ENCODE results near the gene LRP3.
A peak's percentile ranks its signal among the peaks of the same experiment; 100 is the strongest.

LRP3 gene

DNA sequence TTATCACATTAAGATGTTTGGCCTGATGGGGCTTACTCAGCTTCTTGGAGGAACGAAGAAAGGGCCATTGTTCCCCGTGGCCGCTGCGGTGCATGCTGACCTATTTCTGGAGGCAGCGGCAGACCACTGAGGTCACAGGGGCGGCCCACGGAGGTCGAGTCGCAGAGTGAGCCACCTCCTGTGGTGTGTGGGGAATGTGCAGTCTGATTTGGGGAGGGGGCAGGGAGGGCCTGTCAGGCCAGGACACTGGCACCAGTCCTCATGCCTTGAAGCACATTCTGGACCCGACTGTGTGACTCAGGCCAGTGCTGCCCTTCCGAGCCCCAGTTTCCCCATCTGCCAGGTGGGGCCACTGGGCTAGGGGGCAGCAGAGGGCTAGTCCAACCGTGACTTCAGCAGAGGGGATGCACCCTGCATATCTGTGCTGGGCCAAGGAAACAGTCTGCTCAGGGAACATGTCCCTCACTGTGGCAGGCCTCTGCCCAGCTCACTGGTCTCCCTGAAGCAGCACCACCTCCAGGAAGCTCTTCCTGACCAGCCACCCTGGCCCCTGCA lies 25.2 kb downstream of the LRP3 start:
- no peak for DNase-seq
- Histone ChIP-seq H3K9ac (ENCODE audit: low read length) (no peak overlapping the region), H3K27ac (ENCODE audit: low read length) (no peak overlapping the region), H3K79me2 (ENCODE audit: low read length) (no peaks in the 10 kb centered on the region), H3K4me2 (ENCODE audit: low read depth, low read length) (no peak overlapping the region), H3K36me3 (replicated peaks; ENCODE audit: insufficient read depth, low read length) (no peaks in the 10 kb centered on the region), H4K20me1 (ENCODE audit: insufficient read depth, low read length) (no peaks in the 10 kb centered on the region), H3K4me1 (ENCODE audit: low read length) (no peaks in the 10 kb centered on the region), H3K27me3 (replicated peaks; ENCODE audit: insufficient read depth, low read length) (peaks cover 75% of the 10 kb centered on the region), H3K9me3 (replicated peaks; ENCODE audit: insufficient read depth, low read length) (no peaks in the 10 kb centered on the region), H3F3A (ENCODE audit: insufficient read depth, low read length) (no peaks in the 10 kb centered on the region), H3K4me3 (ENCODE audit: low read length) (no peak overlapping the region), H3K9me2 (replicated peaks; ENCODE audit: insufficient read depth, low read length) (no peaks in the 10 kb centered on the region), H2AFZ (ENCODE audit: low read length) (no peak overlapping the region)
- TF ChIP-seq, protein P1, sequence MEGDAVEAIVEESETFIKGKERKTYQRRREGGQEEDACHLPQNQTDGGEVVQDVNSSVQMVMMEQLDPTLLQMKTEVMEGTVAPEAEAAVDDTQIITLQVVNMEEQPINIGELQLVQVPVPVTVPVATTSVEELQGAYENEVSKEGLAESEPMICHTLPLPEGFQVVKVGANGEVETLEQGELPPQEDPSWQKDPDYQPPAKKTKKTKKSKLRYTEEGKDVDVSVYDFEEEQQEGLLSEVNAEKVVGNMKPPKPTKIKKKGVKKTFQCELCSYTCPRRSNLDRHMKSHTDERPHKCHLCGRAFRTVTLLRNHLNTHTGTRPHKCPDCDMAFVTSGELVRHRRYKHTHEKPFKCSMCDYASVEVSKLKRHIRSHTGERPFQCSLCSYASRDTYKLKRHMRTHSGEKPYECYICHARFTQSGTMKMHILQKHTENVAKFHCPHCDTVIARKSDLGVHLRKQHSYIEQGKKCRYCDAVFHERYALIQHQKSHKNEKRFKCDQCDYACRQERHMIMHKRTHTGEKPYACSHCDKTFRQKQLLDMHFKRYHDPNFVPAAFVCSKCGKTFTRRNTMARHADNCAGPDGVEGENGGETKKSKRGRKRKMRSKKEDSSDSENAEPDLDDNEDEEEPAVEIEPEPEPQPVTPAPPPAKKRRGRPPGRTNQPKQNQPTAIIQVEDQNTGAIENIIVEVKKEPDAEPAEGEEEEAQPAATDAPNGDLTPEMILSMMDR (IDR thresholded peaks at IDR 0.05; ENCODE audit: low read length) = peak; percentile 22; the same call in 1 of the 2 replicates
- TF ChIP-seq EZH2phosphoT487 (IDR thresholded peaks at IDR 0.05; ENCODE audit: low read length) = no peak

DNA sequence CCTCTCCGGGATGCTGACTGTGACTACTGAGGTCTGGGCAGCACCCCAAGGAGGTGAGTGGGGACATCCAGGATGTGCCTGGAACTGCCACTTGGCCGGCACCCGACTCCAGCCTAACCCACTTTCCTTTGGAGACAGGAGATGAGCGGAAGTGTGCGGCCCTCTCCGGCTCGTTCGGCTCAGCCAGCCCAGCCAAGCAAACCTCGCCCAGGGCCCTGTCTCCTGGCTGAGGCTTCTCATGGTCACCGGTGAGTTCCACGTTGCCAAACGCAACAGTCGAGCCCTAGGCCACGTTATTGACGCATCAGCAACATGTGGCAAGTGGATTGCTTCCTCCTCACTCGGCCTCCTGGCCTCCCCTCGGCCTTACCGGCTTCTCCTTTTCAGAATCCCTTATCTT lies 26.0 kb downstream of the LRP3 start:
- H4K20me1 ChIP-seq (ENCODE audit: insufficient read depth, low read length) = no peaks in the 10 kb centered on the region
- H3K36me3 ChIP-seq (replicated peaks; ENCODE audit: insufficient read depth, low read length) = no peaks in the 10 kb centered on the region
- no peaks in the 10 kb centered on the region for H3K79me2 ChIP-seq (ENCODE audit: low read length)
- no peaks in the 10 kb centered on the region for H3K4me1 ChIP-seq (ENCODE audit: low read length)
- no peak overlapping the region for H3K9ac ChIP-seq (ENCODE audit: low read length)
- no peak for DNase-seq
- TF ChIP-seq EZH2phosphoT487 (IDR thresholded peaks at IDR 0.05; ENCODE audit: low read length) = no peak
- TF ChIP-seq EZH2 (optimal IDR thresholded peaks at IDR 0.05; ENCODE audit: low read depth, low read length) = no peak
- TF ChIP-seq, protein P1 (IDR thresholded peaks at IDR 0.05; ENCODE audit: low read length) = no peak
- no peaks in the 10 kb centered on the region for H3K9me2 ChIP-seq (replicated peaks; ENCODE audit: insufficient read depth, low read length)
- H3K27me3 ChIP-seq (replicated peaks; ENCODE audit: insufficient read depth, low read length) = peaks cover 77% of the 10 kb centered on the region
- no peak overlapping the region for H2AFZ ChIP-seq (ENCODE audit: low read length)
- H3F3A ChIP-seq (ENCODE audit: insufficient read depth, low read length) = no peaks in the 10 kb centered on the region
- H3K4me2 ChIP-seq (ENCODE audit: low read depth, low read length) = no peak overlapping the region
- no peak overlapping the region for H3K27ac ChIP-seq (ENCODE audit: low read length)
- no peaks in the 10 kb centered on the region for H3K9me3 ChIP-seq (replicated peaks; ENCODE audit: insufficient read depth, low read length)
- H3K4me3 ChIP-seq (ENCODE audit: low read length) = no peak overlapping the region

GRCh38 chr19:33220735-33221134 lies 26.6 kb downstream of the LRP3 start:
- H3K27me3 ChIP-seq (replicated peaks; ENCODE audit: insufficient read depth, low read length) = peaks cover 78% of the 10 kb centered on the region

More at GRCh38 chr19:33220735-33221134, 26.6 kb downstream of the LRP3 start:
- Histone ChIP-seq H3K27ac (ENCODE audit: low read length) (no peak overlapping the region), H3K4me1 (ENCODE audit: low read length) (no peaks in the 10 kb centered on the region), H3K4me3 (ENCODE audit: low read length) (no peak overlapping the region), H3K36me3 (replicated peaks; ENCODE audit: insufficient read depth, low read length) (no peaks in the 10 kb centered on the region), H2AFZ (ENCODE audit: low read length) (no peak overlapping the region), H3K79me2 (ENCODE audit: low read length) (no peaks in the 10 kb centered on the region), H3K4me2 (ENCODE audit: low read depth, low read length) (no peak overlapping the region), H4K20me1 (ENCODE audit: insufficient read depth, low read length) (no peaks in the 10 kb centered on the region), H3K9me3 (replicated peaks; ENCODE audit: insufficient read depth, low read length) (no peaks in the 10 kb centered on the region), H3F3A (ENCODE audit: insufficient read depth, low read length) (no peaks in the 10 kb centered on the region), H3K9me2 (replicated peaks; ENCODE audit: insufficient read depth, low read length) (no peaks in the 10 kb centered on the region), H3K9ac (ENCODE audit: low read length) (no peak overlapping the region)
- TF ChIP-seq, protein P1 (IDR thresholded peaks at IDR 0.05; ENCODE audit: low read length) = no peak
- TF ChIP-seq EZH2 (optimal IDR thresholded peaks at IDR 0.05; ENCODE audit: low read depth, low read length) (no peak), EZH2phosphoT487 (IDR thresholded peaks at IDR 0.05; ENCODE audit: low read length) (no peak)
- no peak for DNase-seq

Measured in MM.1S (cell line).